ENCODE data around the gene FLT3LG. TPM values are rescaled to one million over a fixed set of nuclear protein-coding genes. Genes with fewer than 3 reads are reported as not detected.

Gene FLT3LG
- total RNA-seq, 2 experiments from 2014 or later = 8.2 to 8.4 TPM

DNA sequence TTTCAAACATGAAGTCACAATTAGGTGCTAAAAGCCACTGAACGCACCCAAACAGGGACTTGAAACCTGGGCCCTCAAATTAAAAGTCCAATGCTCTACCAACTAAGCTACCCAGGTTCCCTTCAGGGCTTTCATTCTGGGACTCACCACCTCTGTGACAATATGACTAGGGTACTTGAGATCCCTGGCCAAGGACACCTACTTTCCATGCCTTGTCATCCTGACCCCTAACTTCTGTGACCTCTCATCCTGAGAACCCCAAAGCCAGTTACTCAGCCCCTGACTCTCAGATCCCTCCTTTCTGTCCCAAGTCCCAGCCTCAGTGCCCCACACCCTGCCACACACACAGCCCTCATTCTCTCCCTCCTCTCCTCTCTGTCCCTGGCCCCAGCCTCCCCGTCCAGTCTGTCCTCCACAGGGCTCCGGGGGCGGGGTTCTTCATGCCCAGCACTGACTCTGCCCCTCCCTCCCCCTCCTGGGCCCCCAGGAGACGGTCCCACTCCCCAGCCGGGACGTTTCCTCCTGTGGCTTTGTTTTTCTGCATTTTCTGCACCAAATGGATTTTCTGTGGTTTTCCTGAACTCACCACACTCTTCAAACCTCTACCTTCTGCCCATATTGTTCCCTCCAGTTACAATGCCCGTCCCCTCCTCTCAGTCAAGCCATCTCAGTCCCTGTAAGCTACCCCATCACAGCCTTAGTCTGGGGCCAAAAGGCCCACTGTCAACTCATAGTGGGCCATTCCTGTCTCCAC is 60.8 kb downstream of the FLT3LG start:
- H4K20me1 ChIP-seq (ENCODE audit: insufficient read depth, low read length) = no peaks in the 10 kb centered on the region
- H3K9me3 ChIP-seq (ENCODE audit: low read length) = no peaks in the 10 kb centered on the region
- ChIA-PET POLR2A (interaction anchor here (1.2 kb wide), 1 partner anchor 36 kb away, joined by 3 read pairs; no protein-coding TSS in a partner anchor), CTCF (ENCODE audit: unreplicated experiment) (no interaction called here)
- BruUV-seq (replicated peaks) = no TSS peak
- peak overlapping the region; percentile 80 for H2AFZ ChIP-seq (ENCODE audit: low read length)
- intact Hi-C loops (cut with micrococcal nuclease; ENCODE audit: unreplicated experiment) = no loop called here
- H3K4me2 ChIP-seq (ENCODE audit: low read length) = peak overlapping the region; percentile 94
- no peaks in the 10 kb centered on the region for H3K36me3 ChIP-seq (ENCODE audit: insufficient read depth, low read length)
- H3K4me3 ChIP-seq (ENCODE audit: low read depth, low read length, poor library complexity, severe bottlenecking) = peak overlapping the region; percentile 72
- no peak for DNase-seq (ENCODE audit: low spot score)
- no peaks in the 10 kb centered on the region for H3K79me2 ChIP-seq (ENCODE audit: insufficient read depth, low read depth, low read length)
- TF ChIP-seq EZH2phosphoT487 (IDR thresholded peaks at IDR 0.05; ENCODE audit: borderline replicate concordance, low read depth, low read length) = no peak
- TF ChIP-seq, protein P1, sequence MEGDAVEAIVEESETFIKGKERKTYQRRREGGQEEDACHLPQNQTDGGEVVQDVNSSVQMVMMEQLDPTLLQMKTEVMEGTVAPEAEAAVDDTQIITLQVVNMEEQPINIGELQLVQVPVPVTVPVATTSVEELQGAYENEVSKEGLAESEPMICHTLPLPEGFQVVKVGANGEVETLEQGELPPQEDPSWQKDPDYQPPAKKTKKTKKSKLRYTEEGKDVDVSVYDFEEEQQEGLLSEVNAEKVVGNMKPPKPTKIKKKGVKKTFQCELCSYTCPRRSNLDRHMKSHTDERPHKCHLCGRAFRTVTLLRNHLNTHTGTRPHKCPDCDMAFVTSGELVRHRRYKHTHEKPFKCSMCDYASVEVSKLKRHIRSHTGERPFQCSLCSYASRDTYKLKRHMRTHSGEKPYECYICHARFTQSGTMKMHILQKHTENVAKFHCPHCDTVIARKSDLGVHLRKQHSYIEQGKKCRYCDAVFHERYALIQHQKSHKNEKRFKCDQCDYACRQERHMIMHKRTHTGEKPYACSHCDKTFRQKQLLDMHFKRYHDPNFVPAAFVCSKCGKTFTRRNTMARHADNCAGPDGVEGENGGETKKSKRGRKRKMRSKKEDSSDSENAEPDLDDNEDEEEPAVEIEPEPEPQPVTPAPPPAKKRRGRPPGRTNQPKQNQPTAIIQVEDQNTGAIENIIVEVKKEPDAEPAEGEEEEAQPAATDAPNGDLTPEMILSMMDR (conservative IDR thresholded peaks at IDR 0.05; ENCODE audit: low read length) = no peak
- H3K27ac ChIP-seq (ENCODE audit: low read depth, low read length, poor library complexity, severe bottlenecking) = no peak overlapping the region
- no peaks in the 10 kb centered on the region for H3K9me2 ChIP-seq (ENCODE audit: insufficient read depth, low read length)
- H3K4me1 ChIP-seq (ENCODE audit: insufficient read depth, low read length, poor library complexity, severe bottlenecking) = peaks cover 39% of the 10 kb centered on the region

Small RNA genes lying within 50 kb of the gene (microRNA-seq; reads per million reads assigned to microRNA genes)
- gene MIR150 (ENCODE audit: borderline replicate concordance) = 585 reads per million, percentile 78 among the genes with 10 or more reads in this experiment

Small RNA genes lying within 50 kb of the gene (small RNA-seq; reads per million reads assigned to genes)
- gene COX6CP7 = not detected
- gene MIR150 = 0.26 reads per million
- gene SNORD32A = not detected
- gene SNORD33 = not detected
- gene SNORD34 = not detected
- gene SNORD35A = not detected
- gene SNORD35B = not detected

Other genes starting within 250 kb of the FLT3LG start
- 2.5 and 2.8 TPM in 2 replicates for gene SLC6A16, start 149.0 kb upstream of the FLT3LG start, total RNA-seq (2014; rRNA removed; shearing (Covaris generic))
- gene SLC6A16, start 149.0 kb upstream of the FLT3LG start, total RNA-seq (2022) = 15.8 and 21.7 TPM in 2 replicates
- 170 and 219 TPM in 2 replicates for gene CD37, start 138.8 kb upstream of the FLT3LG start, total RNA-seq (2014; rRNA removed; shearing (Covaris generic))
- 279 and 352 TPM in 2 replicates for gene CD37, start 138.8 kb upstream of the FLT3LG start, total RNA-seq (2022)
- gene TEAD2, start 111.8 kb upstream of the FLT3LG start, total RNA-seq (2014; rRNA removed; shearing (Covaris generic)) = 5.3 and 7.4 TPM in 2 replicates
- gene TEAD2, start 111.8 kb upstream of the FLT3LG start, total RNA-seq (2022) = 4.9 and 7.6 TPM in 2 replicates
- gene DKKL1, start 110.3 kb upstream of the FLT3LG start, total RNA-seq (2014; rRNA removed; shearing (Covaris generic)) = 0.15 and 0.63 TPM in 2 replicates
- gene DKKL1, start 110.3 kb upstream of the FLT3LG start, total RNA-seq (2022) = 0.61 and 0.79 TPM in 2 replicates
- 12.0 and 15.9 TPM in 2 replicates for gene KASH5, start 86.0 kb upstream of the FLT3LG start, total RNA-seq (2014; rRNA removed; shearing (Covaris generic))
- gene KASH5, start 86.0 kb upstream of the FLT3LG start, total RNA-seq (2022) = 16.3 and 19.4 TPM in 2 replicates
- gene PTH2, start 50.8 kb upstream of the FLT3LG start, total RNA-seq (2014; rRNA removed; shearing (Covaris generic)) = 0.66 TPM in 1 of 2 replicates, not detected in the other
- gene PTH2, start 50.8 kb upstream of the FLT3LG start, total RNA-seq (2022) = 1.7 TPM in 1 of 2 replicates, not detected in the other
- not detected in 2 replicates for gene GFY, start 48.8 kb upstream of the FLT3LG start, total RNA-seq (2014; rRNA removed; shearing (Covaris generic))
- not detected in 2 replicates for gene GFY, start 48.8 kb upstream of the FLT3LG start, total RNA-seq (2022)
- 0.13 and 1.3 TPM in 2 replicates for gene SLC17A7, start 32.7 kb upstream of the FLT3LG start, total RNA-seq (2014; rRNA removed; shearing (Covaris generic))
- gene SLC17A7, start 32.7 kb upstream of the FLT3LG start, total RNA-seq (2022) = 1.3 and 1.5 TPM in 2 replicates
- 114 and 117 TPM in 2 replicates for gene PIH1D1, start 22.4 kb upstream of the FLT3LG start, total RNA-seq (2014; rRNA removed; shearing (Covaris generic))
- gene PIH1D1, start 22.4 kb upstream of the FLT3LG start, total RNA-seq (2022) = 93.2 and 95.5 TPM in 2 replicates
- 39.5 and 55.4 TPM in 2 replicates for gene ALDH16A1, start 21.0 kb upstream of the FLT3LG start, total RNA-seq (2014; rRNA removed; shearing (Covaris generic))
- gene ALDH16A1, start 21.0 kb upstream of the FLT3LG start, total RNA-seq (2022) = 26.0 and 30.6 TPM in 2 replicates
- gene RPL13A, start 13.4 kb downstream of the FLT3LG start, total RNA-seq (2014; rRNA removed; shearing (Covaris generic)) = 6,720 and 8,461 TPM in 2 replicates
- gene RPL13A, start 13.4 kb downstream of the FLT3LG start, total RNA-seq (2022) = 2,999 and 3,606 TPM in 2 replicates
- 6,180 and 6,539 TPM in 2 replicates for gene RPS11, start 22.2 kb downstream of the FLT3LG start, total RNA-seq (2014; rRNA removed; shearing (Covaris generic))
- gene RPS11, start 22.2 kb downstream of the FLT3LG start, total RNA-seq (2022) = 2,366 and 2,673 TPM in 2 replicates
- 19.4 and 20.9 TPM in 2 replicates for gene FCGRT, start 38.4 kb downstream of the FLT3LG start, total RNA-seq (2014; rRNA removed; shearing (Covaris generic))
- gene FCGRT, start 38.4 kb downstream of the FLT3LG start, total RNA-seq (2022) = 10.7 and 11.6 TPM in 2 replicates
- gene RCN3, start 53.8 kb downstream of the FLT3LG start, total RNA-seq (2014; rRNA removed; shearing (Covaris generic)) = 0.77 and 1.4 TPM in 2 replicates
- gene RCN3, start 53.8 kb downstream of the FLT3LG start, total RNA-seq (2022) = 1.3 and 2.1 TPM in 2 replicates
- gene NOSIP, start 106.3 kb downstream of the FLT3LG start, total RNA-seq (2014; rRNA removed; shearing (Covaris generic)) = 74.7 and 84.0 TPM in 2 replicates
- 35.1 and 42.7 TPM in 2 replicates for gene NOSIP, start 106.3 kb downstream of the FLT3LG start, total RNA-seq (2022)
- gene PRRG2, start 107.1 kb downstream of the FLT3LG start, total RNA-seq (2014; rRNA removed; shearing (Covaris generic)) = 2.7 and 4.7 TPM in 2 replicates
- gene PRRG2, start 107.1 kb downstream of the FLT3LG start, total RNA-seq (2022) = 2.4 TPM in 2 replicates
- gene PRR12, start 117.0 kb downstream of the FLT3LG start, total RNA-seq (2014; rRNA removed; shearing (Covaris generic)) = 5.1 and 6.5 TPM in 2 replicates
- gene PRR12, start 117.0 kb downstream of the FLT3LG start, total RNA-seq (2022) = 32.8 and 40.0 TPM in 2 replicates
- 3.4 and 4.7 TPM in 2 replicates for gene RRAS, start 165.9 kb downstream of the FLT3LG start, total RNA-seq (2014; rRNA removed; shearing (Covaris generic))
- gene RRAS, start 165.9 kb downstream of the FLT3LG start, total RNA-seq (2022) = 5.4 and 5.5 TPM in 2 replicates
- 12.4 and 15.0 TPM in 2 replicates for gene SCAF1, start 168.0 kb downstream of the FLT3LG start, total RNA-seq (2014; rRNA removed; shearing (Covaris generic))
- gene SCAF1, start 168.0 kb downstream of the FLT3LG start, total RNA-seq (2022) = 43.4 and 44.0 TPM in 2 replicates
- 116 and 117 TPM in 2 replicates for gene IRF3, start 191.6 kb downstream of the FLT3LG start, total RNA-seq (2014; rRNA removed; shearing (Covaris generic))
- 96.6 and 98.5 TPM in 2 replicates for gene IRF3, start 191.6 kb downstream of the FLT3LG start, total RNA-seq (2022)
- 38.9 and 41.3 TPM in 2 replicates for gene BCL2L12, start 191.7 kb downstream of the FLT3LG start, total RNA-seq (2014; rRNA removed; shearing (Covaris generic))
- 65.4 and 75.5 TPM in 2 replicates for gene BCL2L12, start 191.7 kb downstream of the FLT3LG start, total RNA-seq (2022)
- 403 and 412 TPM in 2 replicates for gene PRMT1, start 203.1 kb downstream of the FLT3LG start, total RNA-seq (2014; rRNA removed; shearing (Covaris generic))
- 266 and 285 TPM in 2 replicates for gene PRMT1, start 203.1 kb downstream of the FLT3LG start, total RNA-seq (2022)
- gene ADM5, start 215.4 kb downstream of the FLT3LG start, total RNA-seq (2014; rRNA removed; shearing (Covaris generic)) = 11.8 and 16.5 TPM in 2 replicates
- 15.3 and 17.9 TPM in 2 replicates for gene ADM5, start 215.4 kb downstream of the FLT3LG start, total RNA-seq (2022)
- gene CPT1C, start 216.9 kb downstream of the FLT3LG start, total RNA-seq (2014; rRNA removed; shearing (Covaris generic)) = 0.23 and 0.95 TPM in 2 replicates
- gene CPT1C, start 216.9 kb downstream of the FLT3LG start, total RNA-seq (2022) = 0.86 and 2.6 TPM in 2 replicates

Data from OCI-LY7 (cell line).